Motor neuron (in vitro differentiated cells): ENCODE results near the gene MIPOL1. TPM values are rescaled to one million over a fixed set of nuclear protein-coding genes. Genes with fewer than 3 reads are reported as not detected.

Source experiments
- ATAC-seq, 8 experiments: fragments of 200-7000 bp; cut with Tn5 transposase; replicated peaks in 6 of 8; 2 replicates each; pipeline ENCODE4 v1.8.0; 2021; ENCODE audit warnings: mild to moderate bottlenecking in 8 of 8, moderate library complexity in 8 of 8
- H3K27ac ChIP-seq, 2 donors: fragments of 250-450 bp; sonication (Bioruptor Pico); 2 replicates each; pipeline ENCODE4 v1.9.0; 2021; ENCODE audit warnings: antibody characterized with exemption in 2 of 2, mild to moderate bottlenecking in 2 of 2, moderate library complexity in 1 of 2
- H3K4me1 ChIP-seq, 2 donors: fragments of 250-450 bp; sonication (Bioruptor Pico); replicated peaks in 1 of 2; 2 replicates each; pipeline ENCODE4 v1.6.1; 2021; ENCODE audit warnings: antibody characterized with exemption in 2 of 2, mild to moderate bottlenecking in 2 of 2, moderate library complexity in 1 of 2
- H3K4me3 ChIP-seq, 5 donors: fragments of 250-450 bp; sonication (Bioruptor Pico); 2 replicates each; pipeline ENCODE4 v1.9.0; 2021; ENCODE audit warnings: antibody characterized with exemption in 5 of 5, mild to moderate bottlenecking in 5 of 5, moderate library complexity in 4 of 5
- WGBS, 10 experiments: fragments of 450-650 bp; shearing (Covaris generic); methylation state at CpG; one replicate each; pipeline ENCODE4 v1.0.0; 2022; 5-methylcytosine and 5-hydroxymethylcytosine counted together
- in situ Hi-C, 9 experiments: fragments of 400-800 bp; cut with MboI; loops; one replicate each; pipeline ENCODE4 v1.15.0; 2021; ENCODE audit warnings: low sequenced_read_pairs in 9 of 9, low pct_unique_long_range_greater_than_20kb in 2 of 9; ENCODE audit not compliant: unreplicated experiment in 9 of 9
- total RNA-seq, 8 experiments: library from RNA; unstranded; fragments of 300-600 nt; gene quantifications; 2 replicates each; pipeline versions ENCODE4 v1.2.3 to v1.2.4, GENCODE V29; 2022

MIPOL1 gene
- total RNA-seq, 8 experiments from 2014 or later = 7.0 to 28.0 (median 14.3) TPM

DNA sequence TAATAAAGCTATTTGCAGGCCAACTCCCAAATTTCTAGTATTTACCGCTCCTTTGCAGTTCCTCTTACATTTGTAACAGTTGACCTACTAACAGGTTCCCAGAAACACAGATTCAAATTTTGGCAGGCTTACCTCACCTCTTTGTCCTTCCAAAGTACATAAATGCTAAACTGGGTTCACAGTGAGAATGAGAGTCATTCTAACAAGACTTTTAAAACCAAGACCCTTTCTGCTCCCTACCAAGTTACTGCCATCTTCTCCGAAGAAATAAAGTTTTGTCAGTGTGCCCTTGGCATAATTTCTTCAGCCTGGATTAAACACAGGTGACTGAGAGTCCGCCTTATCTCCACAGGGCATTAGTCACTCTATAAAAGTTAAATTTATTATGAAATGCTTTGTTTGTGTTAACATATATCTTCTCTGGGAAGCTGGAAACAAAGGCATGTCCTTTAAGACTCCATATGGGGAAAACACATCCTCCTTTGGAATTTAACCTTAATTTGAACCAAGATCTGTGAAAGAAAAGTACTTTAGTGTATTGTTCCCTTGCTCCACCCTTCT is 369.2 kb downstream of the MIPOL1 start:
- in situ Hi-C loops = loop anchor here in 1 of 9 experiments (25.0 kb wide), 1 partner anchor 305 kb away; no protein-coding TSS in a partner anchor
- Histone ChIP-seq H3K27ac (no peak overlapping the region), H3K4me3 (no peak overlapping the region), H3K4me1 (peaks cover 0 to 2% of the 10 kb centered on the region in 2 donors)
- peak in 2 of 8 experiments; percentile 22 to 33 for ATAC-seq
- WGBS, 10 experiments = 20 to 70% (median 37%) methylated on average over 1 to 3 of the region's 3 CpGs; no CpG with 5 or more reads in 1 of the 10 experiments

DNA sequence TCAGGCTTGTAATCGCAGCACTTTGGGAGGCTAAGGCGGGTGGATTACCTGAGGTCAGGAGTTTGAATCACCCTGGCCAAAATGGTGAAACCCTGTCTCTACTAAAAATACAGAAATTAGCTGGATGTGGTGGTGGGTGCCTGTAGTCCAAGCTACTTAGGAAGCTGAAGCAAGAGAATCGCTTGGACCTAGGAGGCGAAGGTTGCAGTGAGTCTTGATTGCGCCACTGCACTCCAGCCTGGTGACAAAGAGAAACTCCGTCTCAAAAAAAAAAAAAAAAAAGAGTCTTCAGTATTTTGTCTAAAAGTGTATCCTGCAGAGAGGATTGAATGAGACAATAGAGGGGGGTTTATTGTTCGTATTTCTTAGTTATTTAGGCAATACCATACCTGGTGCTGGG is 372.0 kb downstream of the MIPOL1 start:
- Histone ChIP-seq H3K4me1 (peaks cover 0 to 2% of the 10 kb centered on the region in 2 donors), H3K4me3 (no peak overlapping the region), H3K27ac (no peak overlapping the region)
- 67 to 91% (median 80%) methylated on average over 1 to 7 of the region's 7 CpGs; no CpG with 5 or more reads in 1 of the 10 experiments for WGBS, 10 experiments
- in situ Hi-C loops = loop anchor here in 1 of 9 experiments (25.0 kb wide), 1 partner anchor 307 kb away; no protein-coding TSS in a partner anchor
- ATAC-seq = no peak

DNA sequence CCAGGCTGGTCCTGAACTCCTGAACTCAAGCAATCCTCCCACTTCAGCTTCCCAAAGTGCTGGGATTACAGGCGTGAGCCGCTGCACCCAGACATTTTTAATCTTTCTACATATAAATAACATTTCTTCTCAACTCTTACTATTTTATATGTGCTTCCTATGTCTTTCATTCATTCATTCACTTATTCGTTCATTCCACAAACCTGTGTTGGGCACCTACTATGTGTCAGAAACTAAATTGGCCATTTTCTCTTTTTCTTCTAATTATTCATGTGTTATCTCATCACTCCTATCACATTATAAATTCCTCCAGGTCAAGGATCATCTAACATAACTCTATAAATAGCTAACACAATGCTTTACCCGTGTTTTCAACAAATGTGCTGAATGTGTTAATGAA is 373.7 kb downstream of the MIPOL1 start:
- Histone ChIP-seq H3K4me3 (no peak overlapping the region), H3K27ac (no peak overlapping the region), H3K4me1 (peaks cover 0 to 2% of the 10 kb centered on the region in 2 donors)
- 54 to 100% (median 90%) methylated on average over 1 to 4 of the region's 4 CpGs; no CpG with 5 or more reads in 1 of the 10 experiments for WGBS, 10 experiments
- no peak for ATAC-seq
- in situ Hi-C loops = loop anchor here in 1 of 9 experiments (25.0 kb wide), 1 partner anchor 309 kb away; no protein-coding TSS in a partner anchor

- WGBS, 10 experiments = 37 to 100% (median 83%) methylated on average over 1 to 2 of the region's 2 CpGs
- peak in 2 of 8 experiments; percentile 39 to 51 for ATAC-seq
- no peaks in the 10 kb centered on the region for H3K4me1 ChIP-seq
- no peak overlapping the region for H3K27ac ChIP-seq
- H3K4me3 ChIP-seq = no peak overlapping the region
- in situ Hi-C loops = loop anchor here in 1 of 9 experiments (25.0 kb wide), 1 partner anchor 311 kb away; no protein-coding TSS in a partner anchor
Observed at GRCh38 chr14:37573356-37573755, 375.6 kb downstream of the MIPOL1 start.

- ATAC-seq = peak in 5 of 8 experiments; percentile 73 to 88 (median 85)
- Histone ChIP-seq H3K4me1 (peaks cover 0 to 12% of the 10 kb centered on the region in 2 donors), H3K27ac (no peak overlapping the region), H3K4me3 (no peak overlapping the region)
- in situ Hi-C loops = loop anchor here in 3 of 9 experiments (25.0 kb wide), 2 partner anchors 317 to 342 kb away; no protein-coding TSS in a partner anchor
- 0 to 62% (median 7%) methylated on average over 1 to 9 of the region's 9 CpGs for WGBS, 10 experiments
Observed at GRCh38 chr14:37579274-37579673, 381.5 kb downstream of the MIPOL1 start.

- no peak for ATAC-seq
- WGBS, 10 experiments = 33 to 90% (median 78%) methylated on average over 1 to 2 of the region's 2 CpGs; no CpG with 5 or more reads in 2 of the 10 experiments
- no peak overlapping the region for H3K4me3 ChIP-seq
- H3K4me1 ChIP-seq = peaks cover 0 to 18% of the 10 kb centered on the region in 2 donors
- in situ Hi-C loops = loop anchor here in 3 of 9 experiments (25.0 kb wide), 2 partner anchors 318 to 343 kb away; no protein-coding TSS in a partner anchor
- H3K27ac ChIP-seq = no peak overlapping the region
Observed at GRCh38 chr14:37580146-37580545, 382.4 kb downstream of the MIPOL1 start.

DNA sequence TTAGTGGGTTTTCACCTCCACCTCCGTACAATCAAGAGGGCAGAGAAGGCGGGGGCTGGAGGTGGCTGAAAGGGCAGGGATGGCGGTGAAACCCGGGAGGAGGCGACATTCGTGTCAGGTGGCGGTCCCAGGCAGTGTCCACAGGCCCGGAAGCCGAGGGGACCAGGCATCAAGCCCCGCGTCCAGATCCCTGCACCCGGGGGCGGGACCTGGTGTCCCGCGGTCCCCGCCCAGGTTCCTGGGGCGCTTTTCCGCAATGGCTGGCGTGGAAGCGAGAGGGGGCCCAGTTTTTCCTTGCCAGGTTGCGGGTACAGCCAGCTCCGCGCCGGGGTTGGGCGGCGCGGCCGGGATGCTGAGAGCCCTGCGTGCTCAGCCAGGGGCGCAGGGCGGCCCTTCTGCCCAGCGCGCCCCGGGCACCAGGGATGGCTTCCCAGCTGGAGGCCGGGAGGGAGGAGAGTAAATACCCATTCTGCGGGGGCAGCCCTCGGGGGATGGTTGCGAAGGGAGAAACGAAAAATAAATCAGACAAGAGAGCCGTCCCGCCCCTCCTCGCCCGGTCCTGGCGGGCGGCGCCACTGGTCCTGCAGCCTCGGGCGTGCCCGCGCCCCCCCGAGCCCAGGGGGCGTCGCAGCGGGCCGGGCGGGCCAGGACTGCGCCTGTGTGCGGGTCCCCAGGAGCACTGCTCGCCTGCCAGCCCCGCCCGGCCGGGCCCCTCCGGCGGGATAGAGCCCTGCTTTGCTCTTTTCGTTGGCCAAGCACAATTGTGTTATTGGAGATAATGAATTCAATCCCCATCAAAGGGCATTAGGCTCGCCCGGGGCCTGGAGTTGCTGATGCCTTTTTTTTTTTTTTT is 385.8 kb downstream of the MIPOL1 start:
- peaks cover 0 to 28% of the 10 kb centered on the region in 2 donors for H3K4me1 ChIP-seq
- in situ Hi-C loops = loop anchor here in 3 of 9 experiments (25.0 kb wide), 2 partner anchors 321 to 346 kb away; no protein-coding TSS in a partner anchor
- whole genome bisulfite sequencing, 10 experiments = 0 to 27% (median 7%) methylated on average over 3 to 11 of the region's 67 CpGs; no CpG with 5 or more reads in 5 of the 10 experiments
- ATAC-seq = peak in 7 of 8 experiments; percentile 64 to 79 (median 71)
- no peak overlapping the region for H3K27ac ChIP-seq
- H3K4me3 ChIP-seq = peak overlapping the region in 3 of 5 donors; percentile 13 to 30 (median 17)

DNA sequence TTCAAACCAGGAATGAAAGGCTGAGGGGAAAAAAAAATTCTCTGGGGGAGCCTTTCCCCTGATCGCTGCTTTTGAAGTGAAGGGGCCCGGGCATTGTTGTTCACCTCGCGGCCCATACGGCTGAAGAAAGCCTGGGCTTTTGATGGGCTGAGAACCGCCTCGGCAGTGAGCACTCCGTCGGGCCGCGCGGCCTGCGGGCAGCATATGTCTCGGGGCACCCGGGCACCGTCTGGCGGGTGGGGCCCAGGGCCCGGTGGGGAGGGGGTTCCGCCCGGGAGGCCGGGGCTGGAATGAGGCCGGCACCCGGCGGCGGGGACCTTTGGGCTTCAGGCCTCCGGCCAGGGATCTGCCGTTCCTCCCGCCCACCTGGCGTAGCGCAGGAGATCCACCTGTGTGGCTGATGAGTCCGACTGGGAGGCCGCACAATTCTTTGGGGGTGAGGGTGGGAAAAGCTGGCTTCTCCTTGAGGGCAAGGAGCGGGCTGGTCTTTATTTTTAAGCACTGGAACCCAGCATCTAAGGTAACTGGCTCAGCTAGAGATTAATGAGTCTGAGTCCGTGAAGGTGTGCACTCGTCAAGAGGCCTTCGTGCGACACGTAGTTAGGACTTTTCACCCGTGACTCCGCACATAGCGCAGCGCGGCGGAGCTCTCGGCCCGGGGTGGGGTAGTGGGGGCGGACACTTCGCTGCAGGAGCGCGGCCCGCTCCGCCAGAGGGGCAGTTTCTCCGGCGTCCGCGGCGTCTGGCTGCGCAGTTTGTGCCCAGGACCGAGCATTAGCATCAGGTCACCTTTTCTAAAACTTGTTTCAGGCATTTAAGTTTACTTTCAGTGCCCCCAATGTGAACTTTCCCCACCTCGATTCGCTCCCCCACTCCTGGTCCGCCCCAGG is 386.7 kb downstream of the MIPOL1 start:
- H3K27ac ChIP-seq = no peak overlapping the region
- in situ Hi-C loops = loop anchor here in 3 of 9 experiments (25.0 kb wide), 2 partner anchors 322 to 347 kb away; no protein-coding TSS in a partner anchor
- 0% methylated on average over 1 of the region's 62 CpGs; no CpG with 5 or more reads in 8 of the 10 experiments for WGBS, 10 experiments
- H3K4me1 ChIP-seq = peaks cover 0 to 27% of the 10 kb centered on the region in 2 donors
- H3K4me3 ChIP-seq = peak overlapping the region in 2 of 5 donors; percentile 13 to 30
- ATAC-seq = peak in 6 of 8 experiments; percentile 6 to 49 (median 30)

GRCh38 chr14:37585101-37585511 is 387.4 kb downstream of the MIPOL1 start:
- H3K4me1 ChIP-seq = peaks cover 0 to 24% of the 10 kb centered on the region in 2 donors
- WGBS, 10 experiments = 0 to 27% (median 10%) methylated on average over 1 to 6 of the region's 23 CpGs; no CpG with 5 or more reads in 4 of the 10 experiments
- in situ Hi-C loops = loop anchor here in 3 of 9 experiments (25.0 kb wide), 2 partner anchors 323 to 348 kb away; no protein-coding TSS in a partner anchor
- H3K27ac ChIP-seq = no peak overlapping the region
- ATAC-seq = no peak
- no peak overlapping the region for H3K4me3 ChIP-seq

GRCh38 chr14:37585971-37586796 is 388.4 kb downstream of the MIPOL1 start:
- in situ Hi-C loops = loop anchor here in 3 of 9 experiments (25.0 kb wide), 2 partner anchors 324 to 349 kb away; no protein-coding TSS in a partner anchor
- no peak for ATAC-seq
- WGBS, 10 experiments = 0 to 58% (median 17%) methylated on average over 1 to 9 of the region's 10 CpGs
- no peak overlapping the region for H3K27ac ChIP-seq
- H3K4me1 ChIP-seq = peaks cover 0 to 24% of the 10 kb centered on the region in 2 donors
- H3K4me3 ChIP-seq = no peak overlapping the region

GRCh38 chr14:37586797-37587130 is 389.0 kb downstream of the MIPOL1 start:
- no peak for ATAC-seq
- WGBS, 10 experiments = 0 to 60% (median 9%) methylated on average over 1 of the region's 1 CpG
- in situ Hi-C loops = loop anchor here in 3 of 9 experiments (25.0 kb wide), 2 partner anchors 324 to 349 kb away; no protein-coding TSS in a partner anchor
- peaks cover 0 to 24% of the 10 kb centered on the region in 2 donors for H3K4me1 ChIP-seq
- no peak overlapping the region for H3K27ac ChIP-seq
- H3K4me3 ChIP-seq = peak overlapping the region in 1 of 5 donors; percentile 66
